Heart left ventricle (tissue), 16 donors: ENCODE data around the gene KRTAP2-3. TPM values are rescaled to one million over a fixed set of nuclear protein-coding genes. Genes with fewer than 3 reads are reported as not detected.
"Not testable (repeated sequence)": the region's sequence is repeated elsewhere in the genome, so short reads cannot be mapped to it uniquely, and the experiment has no call there.

Source experiments
- ATAC-seq, 4 donors: fragments of 200-7000 bp; cut with Tn5 transposase; one replicate each; pipeline ENCODE4 v1.9.1; 2020 to 2022; ENCODE audit warnings: moderate library complexity in 4 of 4, mild to moderate bottlenecking in 3 of 4, moderate number of reproducible peaks in 1 of 4
- DNase-seq, 5 donors: peaks; one replicate each; pipeline ENCODE4 v3.0.0-alpha.2; 2020
- H3K27ac ChIP-seq, 12 donors: fragments of 200-600 bp; sonication (generic) in 4 of 12; one replicate each; pipeline versions ENCODE4 v1.5.0 to v1.8.0; 2016 to 2022; ENCODE audit warnings: mild to moderate bottlenecking in 2 of 12
- H3K27me3 ChIP-seq, 9 donors: fragments of 200-600 bp; sonication (generic) in 2 of 9; one replicate each; pipeline versions ENCODE4 v1.5.1 to v1.8.0; 2016 to 2022; ENCODE audit warnings: mild to moderate bottlenecking in 3 of 9
- H3K36me3 ChIP-seq, 9 donors: fragments of 200-600 bp; sonication (generic) in 2 of 9; one replicate each; pipeline versions ENCODE4 v1.5.0 to v1.8.0; 2018 to 2022; ENCODE audit warnings: mild to moderate bottlenecking in 2 of 9
- H3K4me1 ChIP-seq, 12 donors: fragments of 200-600 bp; sonication (generic) in 4 of 12; one replicate each; pipeline versions ENCODE4 v1.5.0 to v1.8.0; 2016 to 2022; ENCODE audit warnings: mild to moderate bottlenecking in 3 of 12
- H3K4me3 ChIP-seq, 12 donors: fragments of 200-600 bp; sonication (generic) in 4 of 12; one replicate each; pipeline versions ENCODE4 v1.5.0 to v1.8.0; 2017 to 2022; ENCODE audit warnings: mild to moderate bottlenecking in 9 of 12, moderate library complexity in 4 of 12
- H3K9me3 ChIP-seq, 12 donors: fragments of 200-600 bp; sonication (generic) in 4 of 12; one replicate each; pipeline versions ENCODE4 v1.5.0 to v1.8.0; 2016 to 2022; ENCODE audit warnings: mild to moderate bottlenecking in 1 of 12
- CTCF ChIP-seq, 12 donors: fragments of 200-600 bp; sonication (generic) in 4 of 12; IDR thresholded peaks; one replicate each; pipeline versions ENCODE4 v1.5.0 to v1.8.0; 2018 to 2022; ENCODE audit warnings: antibody characterized with exemption in 12 of 12, mild to moderate bottlenecking in 5 of 12
- POLR2A ChIP-seq, 2 donors: fragments of 450-650 bp; IDR thresholded peaks; one replicate each; pipeline ENCODE4 v1.6.1; 2017; ENCODE audit warnings: antibody characterized with exemption in 2 of 2, mild to moderate bottlenecking in 2 of 2, moderate library complexity in 2 of 2
- WGBS, 4 donors: extraction: QIAGEN DNeasy Blood & Tissue Kit in 2 of 4; methylation state at CpG; one replicate each; pipeline versions ENCODE4 v1.1.5 to v1.1.7; 2013 to 2018; 5-methylcytosine and 5-hydroxymethylcytosine counted together
- intact Hi-C, 10 donors: fragments of 100-400 bp; cut with DNase I; formaldehyde crosslinking; loops; one replicate each; pipeline versions ENCODE4 v1.11.1 to v1.14.2; 2022
- polyA plus RNA-seq, 2 donors: library from polyadenylated mRNA; stranded (reverse); fragments of 200-250 nt; gene quantifications; one replicate each; pipeline ENCODE4 v1.2.3, GENCODE V29; 2013
- total RNA-seq, 9 donors: library from RNA; depleted of rRNA in 2 of 9; stranded (reverse); fragments of >200 nt in 2 of 9; fragmentation: NEBNext Ultra II Directional in 3 of 9; extraction: Animal tissue kit (Norgen Biotek cat#: 25700) in 3 of 9; gene quantifications; one replicate each; pipeline versions ENCODE4 v1.1.0 to v1.2.4, GENCODE V29; 2016 to 2023
- donor health status: ischemic (EF 13 %, LVEDD 7.1; RV severe dilation, severe dysfunction).
- donor health status: healthy with polysubstance abuse.
- donor health status: DM: no; HTN: yes; CAD: no.
- donor health status: DM: no; HTN: no; CAD: no.
- donor health status: ischemic (EF 25% LVEDD 6.9; RV normal size, moderate dysfunction).
- donor health status: ischemic (EF 25% LVEDD 5.7; RV mildly dilated, moderate dysfunction).
- donor health status: healthy.
- donor health status: DM: yes; HTN: yes; CAD: no.
- donor health status: ischemic (EF 35%, LVEDD 5.7; RV mildly dilated, moderate dysfunction).
- donor health status: nonischemic (EF 11% LVEDD 7.7; RV severe dilation, severe dysfunction).
- donor health status: DM: yes; HTN: yes; CAD: no.
- donor health status: PGD.
- donor health status: ischemic (EF 29% LVEDD 5.4; RV normal size, mild dysfunction).
- donor health status: nonischemic (EF 23%, LVEDD 6.1; RV moderate dilation, normal function).

Gene KRTAP2-3
- total and polyA plus RNA-seq, 11 donors: not detected

GRCh38 chr17:41037853-41038350, 22.0 kb downstream of the KRTAP2-3 start:
- Histone ChIP-seq H3K4me3 (no peak overlapping the region), H3K9me3 (peaks cover 0 to 3% (median 0%) of the 10 kb centered on the region in 12 donors), H3K36me3 (no peaks in the 10 kb centered on the region), H3K27me3 (peaks cover 0 to 11% (median 0%) of the 10 kb centered on the region in 9 donors), H3K4me1 (no peaks in the 10 kb centered on the region), H3K27ac (no peak overlapping the region)
- no peak for TF ChIP-seq POLR2A (IDR thresholded peaks at IDR 0.05)
- TF ChIP-seq CTCF (IDR thresholded peaks at IDR 0.05): no peak
- 72 to 77% (median 76%) methylated on average over 2 of the region's 2 CpGs for WGBS, 4 donors
- intact Hi-C loops: no loop called here
- ATAC-seq (no peak), DNase-seq (no peak)

- WGBS, 4 donors: 88 to 94% (median 90%) methylated on average over 5 to 10 of the region's 10 CpGs
Measured at GRCh38 chr17:41034346-41034935, 25.5 kb downstream of the KRTAP2-3 start, which contains the start of gene KRTAP1-3. KRTAP1-3 (minus strand) TSS chr17:41034874; CDS start chr17:41034821, 53 bp downstream.

GRCh38 chr17:41029633-41030245, 30.2 kb downstream of the KRTAP2-3 start, which contains the start of gene KRTAP1-4:
KRTAP1-4 (minus strand) TSS chr17:41030195; CDS start chr17:41030078, 117 bp downstream.
- Histone ChIP-seq H3K9me3 (no peaks in the 10 kb centered on the region), H3K4me3 (no peak within 1 kb of the TSS), H3K27me3 (peaks cover 0 to 27% (median 7%) of the 10 kb centered on the region in 9 donors), H3K36me3 (no peaks in the 10 kb centered on the region), H3K4me1 (no peaks in the 10 kb centered on the region), H3K27ac (no peak within 1 kb of the TSS)
- intact Hi-C loops: no loop called here
- no peak for ATAC-seq
- TF ChIP-seq CTCF (IDR thresholded peaks at IDR 0.05): no peak
- TF ChIP-seq POLR2A (IDR thresholded peaks at IDR 0.05): no peak
- DNase-seq: peak in 1 of 5 donors; percentile 30
- WGBS, 4 donors: 72 to 84% (median 77%) methylated on average over 2 to 12 of the region's 12 CpGs

More at GRCh38 chr17:41034346-41034935, 25.5 kb downstream of the KRTAP2-3 start, which contains the start of gene KRTAP1-3:
- H3K27me3 ChIP-seq: peaks cover 0 to 20% (median 0%) of the 10 kb centered on the region in 9 donors
- H3K27ac ChIP-seq, H3K36me3 ChIP-seq, H3K4me3 ChIP-seq, ATAC-seq, H3K4me1 ChIP-seq, H3K9me3 ChIP-seq, intact Hi-C loops: not testable (repeated sequence)
- DNase-seq: peak in 1 of 5 donors; percentile 25

- peak in 1 of 5 donors; percentile 51 for DNase-seq
- intact Hi-C loops: no loop called here
- ATAC-seq: no peak
- no peaks in the 10 kb centered on the region for H3K4me1 ChIP-seq
- H3K9me3 ChIP-seq: peaks cover 0 to 3% (median 0%) of the 10 kb centered on the region in 12 donors
- H3K4me3 ChIP-seq: no peak within 1 kb of the TSS
- no peak within 1 kb of the TSS for H3K27ac ChIP-seq
- no peak for TF ChIP-seq CTCF (IDR thresholded peaks at IDR 0.05)
- TF ChIP-seq POLR2A (IDR thresholded peaks at IDR 0.05): no peak
- WGBS, 4 donors: 72 to 77% (median 76%) methylated on average over 7 to 9 of the region's 9 CpGs
- peaks cover 0 to 23% (median 7%) of the 10 kb centered on the region in 9 donors for H3K27me3 ChIP-seq
- H3K36me3 ChIP-seq: no peaks in the 10 kb centered on the region
Measured at GRCh38 chr17:41026715-41027471, 33.0 kb downstream of the KRTAP2-3 start, which contains the start of gene KRTAP1-5. KRTAP1-5 (minus strand) TSS chr17:41027208; CDS start chr17:41027155, 53 bp downstream.
